ENCODE measurements around the gene PTDSS2.
"Not testable (repeated sequence)": the region's sequence is repeated elsewhere in the genome, so short reads cannot be mapped to it uniquely, and the experiment has no call there.

PTDSS2 gene

DNA sequence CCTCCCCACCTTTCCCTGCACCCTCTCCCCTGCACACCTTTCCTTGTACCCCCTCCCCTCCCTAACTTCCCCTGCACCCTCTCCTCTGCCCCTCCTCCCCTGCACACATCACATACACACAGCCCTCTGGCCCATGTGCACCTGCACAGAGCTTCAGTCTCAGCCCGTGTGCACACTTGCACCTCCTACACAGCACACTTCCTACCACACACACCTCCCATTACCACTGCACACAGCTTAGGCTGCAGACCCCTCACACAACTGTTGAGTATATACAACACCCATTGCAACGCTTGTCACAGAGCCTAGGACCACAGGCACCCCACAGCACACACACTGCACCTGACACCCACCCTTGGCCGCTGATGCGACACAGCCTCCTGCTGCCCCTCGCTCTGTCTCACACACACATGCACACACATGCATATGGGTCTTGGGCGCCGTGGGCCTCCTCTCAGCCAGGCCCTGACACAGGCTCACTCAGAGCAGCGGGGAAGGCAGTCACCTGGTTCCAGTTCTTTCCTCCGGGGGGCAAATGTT lies 35.7 kb upstream of the PTDSS2 start:
- no peak for DNase-seq

- no peak for DNase-seq
Measured at GRCh38 chr11:415640-416041, 34.4 kb upstream of the PTDSS2 start.

GRCh38 chr11:416051-416756 lies 33.9 kb upstream of the PTDSS2 start:
- DNase-seq, result no peak

DNA sequence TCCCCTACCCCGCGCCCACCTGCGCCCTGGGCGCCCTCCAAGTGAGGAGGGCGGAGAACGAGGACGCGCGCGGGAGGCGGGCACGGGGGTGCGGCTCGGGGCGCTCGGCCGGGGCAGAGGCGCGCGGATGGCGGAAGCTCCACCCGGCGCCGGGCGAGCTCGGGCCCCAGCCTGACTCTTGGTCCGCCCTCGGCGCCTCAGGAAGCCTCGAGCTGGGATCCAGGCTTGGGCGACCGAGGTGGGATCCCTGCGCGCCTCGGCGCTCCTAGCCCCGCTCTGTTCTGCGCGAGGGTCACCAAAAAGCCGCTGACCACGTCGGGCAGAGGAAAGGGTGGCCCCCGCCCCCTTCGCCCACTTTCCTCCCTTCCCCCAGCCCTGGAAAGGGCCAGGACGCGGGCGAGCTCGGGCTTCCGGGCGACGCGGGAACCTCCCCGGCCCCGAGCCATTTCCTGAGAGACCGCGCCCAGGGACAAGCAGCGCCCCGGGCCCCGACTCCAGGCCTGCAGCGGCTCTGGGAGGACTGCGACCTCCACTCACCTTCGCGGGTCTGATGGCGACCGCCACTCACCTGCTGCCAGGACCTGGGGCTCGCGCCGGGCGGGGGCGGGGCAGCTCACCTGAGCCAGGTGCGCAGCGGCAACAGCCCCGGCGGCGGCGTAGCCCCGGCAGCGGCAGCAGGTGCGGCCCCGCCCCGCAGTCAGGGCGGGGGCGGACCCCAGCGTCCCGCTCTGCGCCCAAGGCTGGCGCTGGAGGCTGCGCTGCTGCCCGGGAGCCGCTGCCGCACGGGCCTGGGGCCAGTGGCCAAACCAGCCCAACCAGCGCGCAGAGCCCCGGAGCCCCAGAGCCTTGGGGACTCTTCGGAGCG lies 33.1 kb upstream of the PTDSS2 start:
- peak; percentile 48 for DNase-seq

DNA sequence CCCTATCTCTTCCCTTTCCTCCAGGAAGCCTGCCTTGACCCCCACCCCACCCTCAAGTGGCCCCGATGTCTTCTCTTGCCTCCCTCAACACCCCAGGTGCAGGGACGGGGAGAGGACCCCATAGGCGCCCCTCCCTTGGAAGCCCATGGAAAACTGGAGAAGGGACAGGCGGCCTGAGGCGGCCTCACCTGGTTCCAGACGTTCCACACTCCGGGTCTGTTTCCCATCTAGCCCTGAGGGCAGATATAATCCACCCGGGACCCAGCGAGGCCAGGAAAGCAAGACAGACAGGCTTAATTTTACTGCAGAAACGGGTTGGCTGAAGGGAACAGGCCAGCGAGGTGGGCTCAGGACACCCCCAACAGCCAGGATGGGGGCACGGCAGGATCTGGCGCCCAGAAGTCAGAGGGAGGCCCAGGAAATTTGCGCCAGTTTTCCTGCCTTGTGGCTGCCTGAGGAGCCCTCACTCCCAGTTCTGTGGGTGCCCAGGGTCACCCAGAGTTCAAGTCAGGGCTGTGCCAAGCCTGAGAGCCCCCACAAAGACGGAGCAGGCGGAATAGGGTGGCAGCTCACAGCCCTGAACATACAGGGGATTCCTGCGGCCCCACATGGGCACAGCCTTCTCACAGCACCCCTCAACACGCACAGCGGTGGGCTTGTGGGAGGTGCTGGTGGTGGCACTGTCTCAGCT lies 32.3 kb upstream of the PTDSS2 start:
- DNase-seq, result no peak

DNA sequence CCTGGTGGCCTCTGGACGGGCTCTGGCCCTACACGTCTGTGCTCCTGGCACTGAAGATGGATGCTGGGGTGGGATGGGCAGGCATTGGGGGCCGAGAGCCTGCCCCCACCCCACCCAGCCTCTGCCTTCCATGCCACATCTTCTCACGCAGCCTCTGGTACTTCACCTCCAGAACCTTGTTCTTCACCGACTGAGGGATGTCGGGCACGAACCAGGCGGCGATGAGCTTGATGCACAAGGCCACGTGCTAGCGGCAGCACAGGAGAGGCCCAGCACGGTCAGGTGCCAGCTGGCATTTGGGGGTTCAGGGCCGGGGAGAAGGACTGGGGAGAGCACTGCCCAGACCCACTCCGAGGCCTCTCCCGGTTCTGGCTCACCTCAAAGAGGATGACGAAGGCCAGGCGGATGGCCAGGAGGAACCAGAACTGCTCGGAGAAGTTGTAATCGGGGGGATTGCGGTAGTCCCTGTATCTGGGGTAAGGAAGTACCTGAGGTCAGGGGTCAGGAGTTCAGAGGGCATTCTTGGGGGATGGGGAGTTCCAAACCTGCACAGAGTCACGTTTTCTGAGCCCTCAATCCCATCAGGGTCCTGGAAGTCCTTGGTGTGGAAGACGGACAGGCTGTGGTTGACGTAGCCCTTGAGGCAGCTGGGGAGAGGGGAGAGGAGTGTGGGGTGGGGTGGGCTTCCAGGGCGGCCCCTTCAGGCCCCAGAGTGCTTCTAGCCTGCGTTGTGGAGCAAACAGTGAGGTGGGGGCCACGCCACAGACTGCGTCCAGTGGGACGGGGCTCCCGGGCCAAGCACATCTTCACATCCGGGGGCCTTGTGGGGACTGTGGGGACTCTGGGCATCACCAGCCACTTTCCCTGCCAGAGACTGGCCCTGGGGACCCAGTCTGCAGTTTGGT lies 31.5 kb upstream of the PTDSS2 start:
- no peak for DNase-seq

- DNase-seq, result no peak
Measured at GRCh38 chr11:419248-420005, 30.7 kb upstream of the PTDSS2 start.

GRCh38 chr11:420054-420910 lies 29.8 kb upstream of the PTDSS2 start:
- no peak for DNase-seq

DNA sequence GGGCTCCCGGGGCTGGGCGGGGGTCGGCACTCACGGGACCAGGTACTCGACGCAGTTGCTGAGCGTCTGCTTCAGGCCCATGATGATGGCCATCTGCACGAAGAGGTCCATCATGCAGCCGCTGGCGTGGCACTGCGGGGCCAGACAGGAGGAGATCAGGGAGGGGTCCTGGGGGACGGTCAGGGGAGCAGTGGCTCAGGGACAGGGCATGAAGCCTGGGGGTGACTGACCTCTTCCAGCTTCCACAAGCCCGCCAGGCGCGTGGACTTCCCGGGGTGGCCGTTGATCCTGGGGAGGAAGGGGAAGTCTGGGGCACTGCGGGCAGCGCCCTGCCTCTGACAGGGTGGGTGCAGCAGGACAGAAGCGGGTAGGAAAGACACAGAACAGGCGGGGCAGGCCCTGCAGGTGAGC lies 29.2 kb upstream of the PTDSS2 start:
- DNase-seq, result no peak

- DNase-seq, result no peak
Measured at GRCh38 chr11:422249-422656, 27.8 kb upstream of the PTDSS2 start.

DNA sequence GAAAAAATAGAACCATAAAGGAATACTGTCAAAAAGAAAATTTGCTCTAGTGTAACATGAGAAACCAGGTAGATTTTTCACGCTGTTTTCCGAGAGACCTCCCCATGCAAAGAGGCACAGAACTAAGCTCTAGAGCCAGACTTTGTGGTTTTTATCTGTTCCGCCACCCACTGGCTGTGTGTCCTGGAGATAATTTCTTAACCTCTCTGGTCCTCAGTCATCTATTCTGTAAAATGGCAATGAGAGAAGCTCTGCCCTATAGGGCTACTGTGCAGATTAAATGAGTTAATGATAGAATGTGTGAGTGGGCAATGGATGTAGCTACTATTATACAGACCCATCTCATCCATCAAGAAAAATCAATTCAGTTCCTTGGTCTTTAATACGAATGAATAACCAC lies 25.8 kb upstream of the PTDSS2 start:
- no peak for DNase-seq

DNA sequence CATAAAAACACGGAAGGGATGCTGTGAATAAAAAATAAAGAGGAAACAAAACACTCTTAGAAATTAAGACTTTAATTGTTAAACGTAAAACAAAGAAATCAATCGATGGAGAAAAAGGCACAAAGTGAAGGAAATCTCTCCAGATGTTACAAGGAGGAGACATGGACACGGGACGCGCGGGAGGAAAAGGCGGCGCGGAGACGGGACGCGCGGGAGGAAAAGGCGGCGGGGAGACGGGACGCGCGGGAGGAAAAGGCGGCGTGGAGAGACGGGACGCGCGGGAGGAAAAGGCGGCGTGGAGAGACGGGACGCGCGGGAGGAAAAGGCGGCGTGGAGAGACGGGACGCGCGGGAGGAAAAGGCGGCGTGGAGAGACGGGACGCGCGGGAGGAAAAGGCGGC lies 25.3 kb upstream of the PTDSS2 start:
- not testable (repeated sequence) for DNase-seq

GRCh38 chr11:425301-425700 lies 24.8 kb upstream of the PTDSS2 start:
- no peak for DNase-seq

- no peak for DNase-seq
Measured at GRCh38 chr11:426851-427250, 23.2 kb upstream of the PTDSS2 start.

- DNase-seq, result no peak
Measured at GRCh38 chr11:428295-428694, 21.8 kb upstream of the PTDSS2 start.

GRCh38 chr11:429391-429790 lies 20.7 kb upstream of the PTDSS2 start:
- DNase-seq, result no peak

GRCh38 chr11:429931-430456 lies 20.1 kb upstream of the PTDSS2 start:
- no peak for DNase-seq

- no peak for DNase-seq
Measured at GRCh38 chr11:431921-432320, 18.2 kb upstream of the PTDSS2 start.

- DNase-seq, result no peak
Measured at GRCh38 chr11:432501-433100, 17.5 kb upstream of the PTDSS2 start.

DNA sequence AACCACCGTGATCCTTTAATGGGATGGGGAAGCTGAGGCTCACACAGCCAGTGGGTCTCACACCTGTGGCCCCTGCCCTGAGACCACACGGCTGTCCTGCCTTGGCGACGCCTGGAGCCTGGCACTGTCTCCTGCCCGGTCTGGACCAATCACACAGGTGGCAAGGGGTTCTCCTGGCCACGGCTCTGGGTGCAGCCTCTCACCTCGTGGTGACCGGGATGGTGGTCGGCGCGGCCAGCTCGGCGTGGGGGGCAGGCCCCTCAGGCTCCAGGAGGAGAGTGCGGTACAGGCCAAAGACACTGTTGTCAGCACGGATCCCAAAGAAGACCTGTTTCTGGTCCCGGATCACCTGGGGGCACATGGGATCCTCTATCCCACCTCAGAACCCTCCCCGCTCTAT lies 17.0 kb upstream of the PTDSS2 start:
- no peak for DNase-seq

All from inflammatory macrophage treated with lipopolysaccharide for 4 hours (primary cell).